ENCODE measurements around the gene ATF7. TPM values are rescaled to one million over a fixed set of nuclear protein-coding genes. Genes with fewer than 3 reads are reported as not detected.

The ATF7 gene
- total RNA-seq, 2 experiments from 2014 or later: 13.3 to 14.3 TPM

DNA sequence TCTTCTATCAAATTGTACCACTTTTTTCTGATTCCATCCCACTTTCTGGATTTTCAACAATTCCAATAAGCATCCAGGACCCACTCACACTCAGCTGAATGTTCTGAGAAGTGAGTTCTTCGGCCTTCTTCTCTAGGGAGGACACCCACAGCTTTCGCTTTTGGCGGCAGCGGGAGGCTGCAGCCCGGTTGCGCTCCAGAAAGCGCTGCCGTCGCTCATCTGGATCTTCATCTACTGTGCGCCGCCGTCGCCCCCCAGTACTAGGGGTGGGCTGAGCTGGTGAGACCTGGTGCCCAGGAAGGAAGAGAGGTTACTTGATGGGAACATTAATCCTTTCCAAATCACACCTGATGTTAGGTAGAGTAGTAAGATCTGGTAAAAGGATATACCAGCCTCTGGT lies 101.7 kb downstream of the ATF7 start:
- Histone ChIP-seq H3K27ac (ENCODE audit: low read depth in 1 of 2, low read length in 2 of 2) (no peak overlapping the region), H3K36me3 (ENCODE audit: insufficient read depth, low read length) (peaks cover 64% of the 10 kb centered on the region), H3K27me3 (ENCODE audit: control insufficient read depth in 1 of 2, insufficient read depth in 2 of 2, low read length in 2 of 2) (no peaks in the 10 kb centered on the region), H3K4me1 (ENCODE audit: insufficient read depth, low read length) (no peaks in the 10 kb centered on the region), H3K9me3 (ENCODE audit: control insufficient read depth in 1 of 2, insufficient read depth in 1 of 2, low read length in 2 of 2) (no peaks in the 10 kb centered on the region), H3K4me3 (ENCODE audit: low read length) (no peak overlapping the region)
- Mint-ChIP-seq H3K4me1 (ENCODE audit: low read depth) (no peaks in the 10 kb centered on the region), H3K36me3 (ENCODE audit: low read depth) (peaks cover 75% of the 10 kb centered on the region), H3K27ac (no peak overlapping the region), H3K9me3 (no peaks in the 10 kb centered on the region), H3K4me3 (no peak overlapping the region), H3K27me3 (no peaks in the 10 kb centered on the region)
- POLR2A ChIA-PET: no interaction called here
- CTCF ChIA-PET: no interaction called here
- intact Hi-C loops (cut with DNase I, micrococcal nuclease): no loop called here
- DNase-seq: no peak
- TF ChIP-seq, protein P1, sequence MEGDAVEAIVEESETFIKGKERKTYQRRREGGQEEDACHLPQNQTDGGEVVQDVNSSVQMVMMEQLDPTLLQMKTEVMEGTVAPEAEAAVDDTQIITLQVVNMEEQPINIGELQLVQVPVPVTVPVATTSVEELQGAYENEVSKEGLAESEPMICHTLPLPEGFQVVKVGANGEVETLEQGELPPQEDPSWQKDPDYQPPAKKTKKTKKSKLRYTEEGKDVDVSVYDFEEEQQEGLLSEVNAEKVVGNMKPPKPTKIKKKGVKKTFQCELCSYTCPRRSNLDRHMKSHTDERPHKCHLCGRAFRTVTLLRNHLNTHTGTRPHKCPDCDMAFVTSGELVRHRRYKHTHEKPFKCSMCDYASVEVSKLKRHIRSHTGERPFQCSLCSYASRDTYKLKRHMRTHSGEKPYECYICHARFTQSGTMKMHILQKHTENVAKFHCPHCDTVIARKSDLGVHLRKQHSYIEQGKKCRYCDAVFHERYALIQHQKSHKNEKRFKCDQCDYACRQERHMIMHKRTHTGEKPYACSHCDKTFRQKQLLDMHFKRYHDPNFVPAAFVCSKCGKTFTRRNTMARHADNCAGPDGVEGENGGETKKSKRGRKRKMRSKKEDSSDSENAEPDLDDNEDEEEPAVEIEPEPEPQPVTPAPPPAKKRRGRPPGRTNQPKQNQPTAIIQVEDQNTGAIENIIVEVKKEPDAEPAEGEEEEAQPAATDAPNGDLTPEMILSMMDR (IDR thresholded peaks at IDR 0.05): no peak
- no peak for ATAC-seq (ENCODE audit: poor library complexity)

- Histone ChIP-seq H3K27me3 (ENCODE audit: control insufficient read depth in 1 of 2, insufficient read depth in 2 of 2, low read length in 2 of 2) (no peaks in the 10 kb centered on the region), H3K36me3 (ENCODE audit: insufficient read depth, low read length) (peaks cover 70% of the 10 kb centered on the region), H3K4me3 (ENCODE audit: low read length) (no peak overlapping the region), H3K27ac (ENCODE audit: low read depth in 1 of 2, low read length in 2 of 2) (no peak overlapping the region), H3K9me3 (ENCODE audit: control insufficient read depth in 1 of 2, insufficient read depth in 1 of 2, low read length in 2 of 2) (no peaks in the 10 kb centered on the region), H3K4me1 (ENCODE audit: insufficient read depth, low read length) (no peaks in the 10 kb centered on the region)
- POLR2A ChIA-PET: no interaction called here
- TF ChIP-seq, protein P1 (IDR thresholded peaks at IDR 0.05): no peak
- no peaks in the 10 kb centered on the region for H3K9me3 Mint-ChIP-seq
- no peaks in the 10 kb centered on the region for H3K27me3 Mint-ChIP-seq
- no peak for DNase-seq
- H3K36me3 Mint-ChIP-seq (ENCODE audit: low read depth): peaks cover 77% of the 10 kb centered on the region
- intact Hi-C loops (cut with DNase I, micrococcal nuclease): no loop called here
- H3K4me3 Mint-ChIP-seq: no peak overlapping the region
- H3K27ac Mint-ChIP-seq: no peak overlapping the region
- no peaks in the 10 kb centered on the region for H3K4me1 Mint-ChIP-seq (ENCODE audit: low read depth)
- no peak for ATAC-seq (ENCODE audit: poor library complexity)
- CTCF ChIA-PET: interaction anchor here (1.5 kb wide), 1 partner anchor 14 kb away, joined by 3 read pairs; no protein-coding TSS in a partner anchor
Measured at GRCh38 chr12:53523131-53523530, 103.1 kb downstream of the ATF7 start.

- no peaks in the 10 kb centered on the region for H3K4me1 Mint-ChIP-seq (ENCODE audit: low read depth)
- H3K36me3 Mint-ChIP-seq (ENCODE audit: low read depth): peaks cover 80% of the 10 kb centered on the region
- H3K4me3 Mint-ChIP-seq: no peak overlapping the region
- Histone ChIP-seq H3K4me1 (ENCODE audit: insufficient read depth, low read length) (no peaks in the 10 kb centered on the region), H3K27me3 (ENCODE audit: control insufficient read depth in 1 of 2, insufficient read depth in 2 of 2, low read length in 2 of 2) (no peaks in the 10 kb centered on the region), H3K4me3 (ENCODE audit: low read length) (no peak overlapping the region), H3K9me3 (ENCODE audit: control insufficient read depth in 1 of 2, insufficient read depth in 1 of 2, low read length in 2 of 2) (no peaks in the 10 kb centered on the region), H3K36me3 (ENCODE audit: insufficient read depth, low read length) (peaks cover 87% of the 10 kb centered on the region), H3K27ac (ENCODE audit: low read depth in 1 of 2, low read length in 2 of 2) (no peak overlapping the region)
- DNase-seq (no peak), ATAC-seq (ENCODE audit: poor library complexity) (no peak)
- POLR2A ChIA-PET: no interaction called here
- no peaks in the 10 kb centered on the region for H3K27me3 Mint-ChIP-seq
- H3K27ac Mint-ChIP-seq: no peak overlapping the region
- no peaks in the 10 kb centered on the region for H3K9me3 Mint-ChIP-seq
- TF ChIP-seq, protein P1 (IDR thresholded peaks at IDR 0.05): no peak
- intact Hi-C loops (cut with DNase I, micrococcal nuclease): no loop called here
- CTCF ChIA-PET: interaction anchor here (1.1 to 1.4 kb wide), 2 partner anchors 10 to 15 kb away, joined by 3 to 4 read pairs; no protein-coding TSS in a partner anchor
Measured at GRCh38 chr12:53518381-53518780, 107.8 kb downstream of the ATF7 start.

All from CD4-positive, alpha-beta T cell (primary cell).